Duodenal mucosa (tissue), 2 donors: ENCODE data around the gene HIC1.

Source experiments
- H3K27ac ChIP-seq: one replicate; pipeline ENCODE4 v1.7.0; 2013; ENCODE audit warnings: low read depth, low read length
- H3K27me3 ChIP-seq, 2 donors: one replicate each; pipeline ENCODE4 v1.7.0; 2013; ENCODE audit warnings: low read length in 2 of 2, control low read depth in 1 of 2; ENCODE audit not compliant: insufficient read depth in 2 of 2, control insufficient read depth in 1 of 2
- H3K36me3 ChIP-seq, 2 donors: one replicate each; pipeline ENCODE4 v1.7.0; 2013; ENCODE audit warnings: low read length in 2 of 2, control low read depth in 1 of 2; ENCODE audit not compliant: insufficient read depth in 2 of 2, control insufficient read depth in 1 of 2
- H3K4me1 ChIP-seq, 2 donors: one replicate each; pipeline ENCODE4 v1.7.0; 2013; ENCODE audit warnings: low read length in 2 of 2, control low read depth in 1 of 2; ENCODE audit not compliant: insufficient read depth in 2 of 2, control insufficient read depth in 1 of 2
- H3K4me3 ChIP-seq, 2 donors: one replicate each; pipeline ENCODE4 v1.7.0; 2013; ENCODE audit warnings: low read length in 2 of 2, low read depth in 1 of 2
- H3K9ac ChIP-seq, 2 donors: one replicate each; pipeline ENCODE4 v1.7.0; 2013; ENCODE audit warnings: low read length in 2 of 2, low read depth in 1 of 2
- H3K9me3 ChIP-seq, 2 donors: one replicate each; pipeline ENCODE4 v1.7.0; 2013; ENCODE audit warnings: low read length in 2 of 2, control low read depth in 1 of 2; ENCODE audit not compliant: control insufficient read depth in 1 of 2

Gene HIC1

GRCh38 chr17:2105663-2106062 lies 50.8 kb downstream of the HIC1 start:
- H3K36me3 ChIP-seq, result no peaks in the 10 kb centered on the region
- H3K4me1 ChIP-seq, result peaks cover 27 to 43% of the 10 kb centered on the region in 2 donors
- H3K4me3 ChIP-seq, result peak overlapping the region in 1 of 2 donors; percentile 20
- H3K27ac ChIP-seq, result no peak overlapping the region
- no peaks in the 10 kb centered on the region for H3K27me3 ChIP-seq
- H3K9me3 ChIP-seq, result no peaks in the 10 kb centered on the region
- peak overlapping the region in 1 of 2 donors; percentile 18 for H3K9ac ChIP-seq

DNA sequence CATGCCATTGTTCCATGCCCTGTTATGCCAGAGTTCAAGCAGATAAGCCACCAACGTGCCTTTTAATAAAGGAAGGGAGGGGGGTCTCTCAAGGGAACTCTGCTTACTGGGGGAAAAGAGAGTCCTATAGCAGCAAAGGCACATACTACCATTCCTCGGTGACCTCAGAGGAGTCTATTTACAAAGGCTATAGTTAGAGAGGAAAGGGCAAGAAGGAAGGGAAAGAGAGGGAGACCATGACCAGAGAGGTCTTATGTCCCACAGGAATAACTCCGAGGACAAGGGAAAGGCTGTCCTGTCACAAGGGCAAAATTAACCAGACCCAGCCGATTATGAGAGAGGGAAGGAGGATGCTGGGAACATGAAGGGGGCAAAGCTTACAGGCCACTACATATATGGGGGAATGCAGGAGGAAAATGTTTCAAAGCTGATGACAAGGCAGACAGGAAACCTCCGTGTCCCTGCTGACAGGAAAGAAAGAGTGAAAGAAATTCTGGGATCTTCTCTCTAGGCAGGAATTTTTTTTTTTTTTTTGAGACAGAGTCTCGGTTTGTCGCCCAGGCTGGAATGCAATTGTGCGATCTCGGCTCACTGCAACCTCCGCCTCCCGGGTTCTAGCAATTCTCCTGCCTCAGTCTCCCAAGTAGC lies 51.5 kb downstream of the HIC1 start:
- H3K9me3 ChIP-seq, result no peaks in the 10 kb centered on the region
- peak overlapping the region in 1 of 2 donors; percentile 20 for H3K4me3 ChIP-seq
- H3K27me3 ChIP-seq, result no peaks in the 10 kb centered on the region
- no peak overlapping the region for H3K9ac ChIP-seq
- peaks cover 22 to 42% of the 10 kb centered on the region in 2 donors for H3K4me1 ChIP-seq
- peak overlapping the region; percentile 52 for H3K27ac ChIP-seq
- no peaks in the 10 kb centered on the region for H3K36me3 ChIP-seq

GRCh38 chr17:2107050-2107449 lies 52.1 kb downstream of the HIC1 start:
- Histone ChIP-seq H3K9ac (no peak overlapping the region), H3K4me1 (peaks cover 16 to 36% of the 10 kb centered on the region in 2 donors), H3K27me3 (no peaks in the 10 kb centered on the region), H3K9me3 (no peaks in the 10 kb centered on the region), H3K4me3 (no peak overlapping the region), H3K27ac (no peak overlapping the region), H3K36me3 (no peaks in the 10 kb centered on the region)

GRCh38 chr17:2107506-2107905 lies 52.6 kb downstream of the HIC1 start:
- no peak overlapping the region for H3K9ac ChIP-seq
- H3K36me3 ChIP-seq, result no peaks in the 10 kb centered on the region
- H3K27me3 ChIP-seq, result no peaks in the 10 kb centered on the region
- no peak overlapping the region for H3K4me3 ChIP-seq
- H3K9me3 ChIP-seq, result no peaks in the 10 kb centered on the region
- no peak overlapping the region for H3K27ac ChIP-seq
- H3K4me1 ChIP-seq, result peaks cover 16 to 36% of the 10 kb centered on the region in 2 donors

DNA sequence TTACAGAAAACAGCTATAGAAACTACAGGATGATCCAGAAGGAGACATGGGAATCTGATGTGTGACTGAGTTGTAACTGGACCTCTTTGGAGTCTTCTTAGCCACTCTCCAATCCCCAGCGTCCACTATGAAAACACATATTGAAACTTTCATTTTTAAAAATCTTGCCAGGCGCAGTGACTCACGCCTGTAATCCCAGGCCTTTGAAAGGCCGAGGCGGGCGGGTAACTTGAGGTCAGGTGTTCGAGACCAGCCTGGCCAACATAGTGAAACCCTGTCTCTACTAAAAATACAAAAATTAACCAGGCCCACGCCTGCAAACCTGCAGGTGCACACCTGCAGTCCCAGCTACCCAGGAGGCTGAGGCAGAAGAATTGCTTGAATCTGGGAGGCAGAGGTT lies 53.3 kb downstream of the HIC1 start:
- H3K27ac ChIP-seq, result no peak overlapping the region
- no peak overlapping the region for H3K9ac ChIP-seq
- no peak overlapping the region for H3K4me3 ChIP-seq

DNA sequence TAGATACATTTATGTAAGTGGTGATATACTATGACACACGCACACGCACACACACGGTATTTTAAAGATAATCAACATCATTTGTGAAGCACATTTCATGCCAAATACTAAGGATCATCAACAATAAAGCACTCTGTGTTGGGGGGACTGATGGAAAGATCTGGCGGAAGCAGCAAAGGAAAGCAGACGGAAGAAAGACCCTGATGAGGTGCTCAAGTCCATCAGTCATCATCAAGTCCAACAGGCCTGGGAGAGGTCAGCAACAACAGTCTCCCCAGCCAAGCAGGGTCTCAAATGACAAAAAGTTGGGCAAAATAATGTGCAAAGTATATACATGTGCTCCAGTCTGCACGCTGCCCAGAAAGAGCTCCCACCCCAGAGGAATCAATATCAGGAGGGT lies 55.5 kb downstream of the HIC1 start:
- H3K27me3 ChIP-seq, result no peaks in the 10 kb centered on the region
- no peak overlapping the region for H3K4me3 ChIP-seq
- H3K27ac ChIP-seq, result no peak overlapping the region
- peaks cover 16 to 24% of the 10 kb centered on the region in 2 donors for H3K4me1 ChIP-seq
- H3K36me3 ChIP-seq, result no peaks in the 10 kb centered on the region
- H3K9ac ChIP-seq, result no peak overlapping the region
- no peaks in the 10 kb centered on the region for H3K9me3 ChIP-seq

More for the DNA sequence above, 53.3 kb downstream of the HIC1 start:
- Histone ChIP-seq H3K36me3 (no peaks in the 10 kb centered on the region), H3K4me1 (peaks cover 16 to 29% of the 10 kb centered on the region in 2 donors), H3K27me3 (no peaks in the 10 kb centered on the region), H3K9me3 (no peaks in the 10 kb centered on the region)

GRCh38 chr17:2111691-2112090 lies 56.8 kb downstream of the HIC1 start:
- Histone ChIP-seq H3K27ac (no peak overlapping the region), H3K4me3 (no peak overlapping the region), H3K36me3 (no peaks in the 10 kb centered on the region), H3K4me1 (peaks cover 10 to 12% of the 10 kb centered on the region in 2 donors), H3K9ac (no peak overlapping the region), H3K27me3 (no peaks in the 10 kb centered on the region), H3K9me3 (no peaks in the 10 kb centered on the region)
